Fibroblast of lung (primary cell): ENCODE data around the gene KLRF1. TPM values are rescaled to one million over a fixed set of nuclear protein-coding genes. Genes with fewer than 3 reads are reported as not detected.

ENCODE experiments used
- DNase-seq, 2 donors: peaks; one replicate each; pipeline versions ENCODE4 v3.0.0 to v3.0.0-alpha.2; 2010; ENCODE audit warnings: low read depth in 2 of 2
- H2AFZ ChIP-seq: 2 replicates; pipeline ENCODE4 v1.5.1; 2012; ENCODE audit warnings: low read length, control low read depth, inconsistent platforms
- H3K27ac ChIP-seq: 2 replicates; pipeline ENCODE4 v1.5.1; 2011; ENCODE audit warnings: low read length, control low read depth; ENCODE audit not compliant: insufficient read depth
- H3K27me3 ChIP-seq: 2 replicates; pipeline ENCODE4 v1.5.1; 2011; ENCODE audit warnings: mild to moderate bottlenecking, low read length; ENCODE audit not compliant: control insufficient read depth, insufficient read depth
- H3K36me3 ChIP-seq: 2 replicates; pipeline ENCODE4 v1.5.1; 2011; ENCODE audit warnings: low read length; ENCODE audit not compliant: control insufficient read depth, insufficient read depth
- H3K4me1 ChIP-seq: 2 replicates; pipeline ENCODE4 v1.5.1; 2011; ENCODE audit warnings: low read length; ENCODE audit not compliant: control insufficient read depth, insufficient read depth; ENCODE audit errors: extremely low read depth
- H3K4me2 ChIP-seq: 2 replicates; pipeline ENCODE4 v1.5.1; 2011; ENCODE audit warnings: low read length, control low read depth; ENCODE audit not compliant: insufficient read depth; ENCODE audit errors: extremely low read depth
- H3K4me3 ChIP-seq, 4 experiments: fragments of 200-600 bp in 1 of 4; sonication (generic) in 1 of 4; replicated peaks in 1 of 4; 2 replicates each; pipeline ENCODE4 v1.5.1; 2011 to 2016; ENCODE audit warnings: low read length in 4 of 4, low read depth in 3 of 4, mild to moderate bottlenecking in 3 of 4, control low read depth in 2 of 4, inconsistent platforms in 1 of 4, mixed read lengths in 1 of 4; ENCODE audit not compliant: insufficient read depth in 1 of 4; ENCODE audit errors: control extremely low read depth in 1 of 4
- H3K79me2 ChIP-seq: 2 replicates; pipeline ENCODE4 v1.5.1; 2012; ENCODE audit warnings: mild to moderate bottlenecking, low read length, inconsistent platforms; ENCODE audit not compliant: control insufficient read depth, insufficient read depth
- H3K9ac ChIP-seq: 2 replicates; pipeline ENCODE4 v1.5.1; 2011; ENCODE audit warnings: mild to moderate bottlenecking, low read length, control low read depth; ENCODE audit not compliant: insufficient read depth
- H3K9me3 ChIP-seq: 2 replicates; pipeline ENCODE4 v1.5.1; 2012; ENCODE audit warnings: low read depth, low read length; ENCODE audit not compliant: control insufficient read depth, insufficient read depth
- H4K20me1 ChIP-seq: 2 replicates; pipeline ENCODE4 v1.5.1; 2011; ENCODE audit warnings: low read length; ENCODE audit not compliant: control insufficient read depth, insufficient read depth; ENCODE audit errors: extremely low read depth
- EZH2 ChIP-seq: IDR thresholded peaks from 2 replicates; pipeline ENCODE4 v1.5.1; 2012; ENCODE audit warnings: low read length, control low read depth, mild to moderate bottlenecking; ENCODE audit errors: missing control alignments
- polyA plus RNA-seq, 2 donors: library from polyadenylated mRNA; depleted of rRNA in 1 of 2; stranded (reverse) in 1 of 2; unstranded in 1 of 2; fragments of >200 nt; gene quantifications; 2 replicates each; pipeline ENCODE4 v1.2.1, GENCODE V29; 2011 to 2012; ENCODE audit warnings: missing spikeins in 1 of 2
- total RNA-seq: library from RNA; depleted of rRNA; stranded (reverse); fragments of >200 nt; gene quantifications from 2 replicates; pipeline ENCODE4 v1.2.1, GENCODE V29; 2014
- TF ChIP-seq, protein P1 (sequence below), 2 donors: IDR thresholded peaks in 1 of 2; conservative IDR thresholded peaks in 1 of 2; 1 replicate in 1 of 2; 2 replicates in 1 of 2; pipeline ENCODE4 v1.5.1; 2011 to 2012; ENCODE audit warnings: low read length in 2 of 2, control low read depth in 1 of 2, inconsistent platforms in 1 of 2, low read depth in 1 of 2, mild to moderate bottlenecking in 1 of 2

KLRF1 gene
- total and polyA plus RNA-seq, 2 donors (not counting 1 experiment from before 2014, with no cell fraction given), result 0.11 TPM; not detected in 1

GRCh38 chr12:9799961-9800360 is 27.3 kb upstream of the KLRF1 start:
- no peak for DNase-seq
- no peak overlapping the region for H2AFZ ChIP-seq
- no peaks in the 10 kb centered on the region for H3K9me3 ChIP-seq
- H4K20me1 ChIP-seq, result no peaks in the 10 kb centered on the region
- H3K79me2 ChIP-seq, result no peaks in the 10 kb centered on the region
- H3K4me2 ChIP-seq, result no peak overlapping the region
- no peak for TF ChIP-seq EZH2
- TF ChIP-seq, protein P1, sequence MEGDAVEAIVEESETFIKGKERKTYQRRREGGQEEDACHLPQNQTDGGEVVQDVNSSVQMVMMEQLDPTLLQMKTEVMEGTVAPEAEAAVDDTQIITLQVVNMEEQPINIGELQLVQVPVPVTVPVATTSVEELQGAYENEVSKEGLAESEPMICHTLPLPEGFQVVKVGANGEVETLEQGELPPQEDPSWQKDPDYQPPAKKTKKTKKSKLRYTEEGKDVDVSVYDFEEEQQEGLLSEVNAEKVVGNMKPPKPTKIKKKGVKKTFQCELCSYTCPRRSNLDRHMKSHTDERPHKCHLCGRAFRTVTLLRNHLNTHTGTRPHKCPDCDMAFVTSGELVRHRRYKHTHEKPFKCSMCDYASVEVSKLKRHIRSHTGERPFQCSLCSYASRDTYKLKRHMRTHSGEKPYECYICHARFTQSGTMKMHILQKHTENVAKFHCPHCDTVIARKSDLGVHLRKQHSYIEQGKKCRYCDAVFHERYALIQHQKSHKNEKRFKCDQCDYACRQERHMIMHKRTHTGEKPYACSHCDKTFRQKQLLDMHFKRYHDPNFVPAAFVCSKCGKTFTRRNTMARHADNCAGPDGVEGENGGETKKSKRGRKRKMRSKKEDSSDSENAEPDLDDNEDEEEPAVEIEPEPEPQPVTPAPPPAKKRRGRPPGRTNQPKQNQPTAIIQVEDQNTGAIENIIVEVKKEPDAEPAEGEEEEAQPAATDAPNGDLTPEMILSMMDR (conservative IDR thresholded peaks at IDR 0.05 in 1 of 2, IDR thresholded peaks at IDR 0.05 in 1 of 2; ENCODE audit: low read depth in 1 of 2, low read length in 2 of 2), result no peak
- no peaks in the 10 kb centered on the region for H3K36me3 ChIP-seq
- no peak overlapping the region for H3K9ac ChIP-seq
- H3K4me1 ChIP-seq, result no peaks in the 10 kb centered on the region
- H3K4me3 ChIP-seq, result no peak overlapping the region
- no peak overlapping the region for H3K27ac ChIP-seq
- H3K27me3 ChIP-seq, result no peaks in the 10 kb centered on the region

- Histone ChIP-seq H3K9me3 (no peaks in the 10 kb centered on the region), H3K4me1 (no peaks in the 10 kb centered on the region), H3K79me2 (no peaks in the 10 kb centered on the region), H3K4me2 (no peak overlapping the region), H3K9ac (no peak overlapping the region), H3K27ac (no peak overlapping the region), H3K36me3 (no peaks in the 10 kb centered on the region), H3K27me3 (no peaks in the 10 kb centered on the region), H3K4me3 (no peak overlapping the region), H4K20me1 (no peaks in the 10 kb centered on the region), H2AFZ (no peak overlapping the region)
- no peak for DNase-seq
- TF ChIP-seq, protein P1 (conservative IDR thresholded peaks at IDR 0.05 in 1 of 2, IDR thresholded peaks at IDR 0.05 in 1 of 2; ENCODE audit: low read depth in 1 of 2, low read length in 2 of 2), result no peak
- no peak for TF ChIP-seq EZH2
Measured at GRCh38 chr12:9805883-9806282, 21.4 kb upstream of the KLRF1 start.

- H2AFZ ChIP-seq, result no peak overlapping the region
- H3K27me3 ChIP-seq, result no peaks in the 10 kb centered on the region
- H3K4me1 ChIP-seq, result no peaks in the 10 kb centered on the region
- no peak overlapping the region for H3K27ac ChIP-seq
- H3K4me2 ChIP-seq, result no peak overlapping the region
- H3K9ac ChIP-seq, result no peak overlapping the region
- H3K79me2 ChIP-seq, result no peaks in the 10 kb centered on the region
- H3K9me3 ChIP-seq, result no peaks in the 10 kb centered on the region
- no peaks in the 10 kb centered on the region for H3K36me3 ChIP-seq
- no peak overlapping the region for H3K4me3 ChIP-seq
- TF ChIP-seq, protein P1 (conservative IDR thresholded peaks at IDR 0.05 in 1 of 2, IDR thresholded peaks at IDR 0.05 in 1 of 2; ENCODE audit: low read depth in 1 of 2, low read length in 2 of 2), result no peak
- TF ChIP-seq EZH2, result no peak
- DNase-seq, result no peak
- H4K20me1 ChIP-seq, result no peaks in the 10 kb centered on the region
Measured at GRCh38 chr12:9806714-9807113, 20.6 kb upstream of the KLRF1 start.
